ENCODE results near the gene PRDX2.
"Not testable (repeated sequence)": the region's sequence is repeated elsewhere in the genome, so short reads cannot be mapped to it uniquely, and the experiment has no call there.

The PRDX2 gene

DNA sequence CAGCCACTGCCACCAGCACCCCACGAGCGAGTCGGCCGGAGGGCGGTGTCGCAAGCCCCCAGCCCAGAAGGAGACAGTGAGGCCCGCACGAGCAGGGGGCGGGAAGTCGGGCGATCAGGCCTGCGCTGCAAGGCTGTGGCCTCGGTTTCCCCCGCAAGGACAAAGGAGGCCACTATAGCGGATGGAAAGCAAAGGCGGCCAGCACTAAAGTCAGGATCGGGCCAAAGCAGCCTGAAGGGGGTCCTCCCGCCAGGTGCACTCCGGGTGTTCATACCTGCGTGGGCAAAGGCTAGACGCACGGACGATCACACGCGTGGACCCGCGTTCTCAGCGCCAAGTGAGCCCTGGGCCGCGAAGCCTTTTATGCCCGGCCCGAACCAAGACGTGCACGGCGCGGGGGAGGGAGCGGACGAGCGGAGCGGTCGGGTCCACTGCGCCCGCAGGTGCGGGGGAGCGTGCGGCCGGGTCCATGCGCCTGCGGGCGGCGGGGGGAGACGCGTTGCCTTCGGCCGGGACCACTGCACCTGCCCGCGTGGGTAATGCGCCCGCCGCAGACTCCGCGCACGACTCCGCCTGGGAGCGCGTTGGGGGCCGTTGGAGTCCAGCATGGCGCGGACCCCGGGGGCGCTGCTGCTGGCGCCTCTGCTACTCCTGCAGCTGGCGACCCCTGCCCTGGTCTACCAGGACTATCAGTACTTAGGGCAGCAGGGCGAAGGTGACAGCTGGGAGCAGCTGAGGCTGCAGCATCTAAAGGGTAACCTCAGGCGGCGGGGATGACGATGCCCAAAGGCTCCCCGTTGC is at the start of gene PRDX2, which contains the start of gene THSD8:
TSS of gene PRDX2 (minus strand) at position 335 of the 801 bp plus-strand sequence. CDS start 539 bp downstream, outside the sequence.
TSS of gene THSD8 (plus strand) at position 604 of the 801 bp plus-strand sequence. CDS start at position 607, 3 bp downstream.
- DNase-seq: peak; percentile 84

GRCh38 chr19:12847159-12848139 is 45.8 kb upstream of the PRDX2 start:
- peak; percentile 88 for DNase-seq

DNA sequence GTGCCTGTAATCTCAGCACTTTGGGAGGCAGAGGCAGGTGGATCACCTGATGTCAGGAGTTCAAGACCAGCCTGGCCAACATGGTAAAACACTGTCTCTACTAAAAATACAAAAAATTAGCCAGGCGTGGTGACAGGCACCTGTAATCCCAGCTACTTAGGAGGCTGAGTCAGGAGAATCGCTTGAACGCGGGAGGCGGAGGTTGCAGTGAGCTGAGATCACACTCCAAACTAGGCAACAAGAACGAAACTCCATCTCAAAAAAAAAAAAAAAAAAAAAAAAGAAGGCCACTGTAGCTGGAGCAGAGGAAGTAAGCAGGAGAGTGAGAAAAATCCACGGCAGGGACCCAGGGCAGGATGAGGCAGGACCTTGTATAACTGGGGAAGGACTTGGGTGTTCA is 45.0 kb upstream of the PRDX2 start:
- not testable (repeated sequence) for DNase-seq

DNA sequence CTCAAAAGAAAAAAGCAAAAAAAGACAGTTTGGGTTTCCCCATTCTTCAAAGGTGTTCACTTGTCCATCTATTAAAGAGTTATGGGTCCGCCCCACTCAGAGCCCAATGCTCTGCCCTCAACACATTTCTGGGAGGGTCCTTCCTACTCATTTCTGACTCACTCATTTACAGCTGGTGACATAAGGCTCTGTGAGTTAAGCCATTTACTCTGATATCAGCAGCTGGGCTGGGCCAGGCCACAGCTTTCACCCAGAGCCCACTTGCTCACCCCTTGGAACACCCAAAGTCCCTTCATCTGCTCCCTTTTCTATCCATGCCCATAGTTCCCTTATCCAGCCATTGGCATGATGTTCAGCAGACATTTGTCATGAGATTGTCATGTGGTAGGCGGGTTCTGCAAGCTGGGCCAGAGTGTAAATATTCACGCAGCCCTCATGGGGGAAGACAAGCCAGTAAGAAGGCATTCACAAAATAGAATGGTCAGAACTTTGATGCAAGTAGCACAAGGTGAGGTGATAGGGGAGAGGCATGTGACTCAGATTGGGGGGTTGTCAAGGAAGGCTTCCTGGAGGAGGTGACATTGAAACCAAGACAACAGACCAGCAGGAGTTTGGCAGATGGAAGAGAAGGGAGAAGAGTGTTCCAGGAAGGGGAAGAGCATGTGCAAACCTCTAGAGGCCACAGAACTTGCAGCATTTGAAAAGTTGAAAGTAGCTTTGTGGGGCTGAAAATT is 42.6 kb upstream of the PRDX2 start:
- no peak for DNase-seq

DNA sequence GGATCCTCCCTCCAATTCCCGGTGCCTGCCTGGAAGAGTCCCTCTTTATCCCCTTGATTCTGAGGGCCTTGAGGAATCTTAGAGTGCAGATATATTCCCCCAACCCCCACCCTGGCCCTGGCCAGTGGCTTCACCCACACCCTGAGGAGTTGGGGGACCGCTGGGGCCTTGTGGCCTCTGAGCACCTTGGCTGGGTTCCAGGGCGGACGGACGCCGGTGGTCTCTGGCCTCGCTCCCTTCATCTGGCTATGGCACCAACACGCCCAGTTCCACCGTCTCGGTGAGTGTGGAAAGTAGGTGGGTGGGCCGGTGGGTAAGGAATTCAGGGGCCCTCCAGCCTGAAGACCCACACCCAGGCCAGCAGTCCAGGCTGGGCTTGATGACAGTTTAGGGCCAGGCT is 41.7 kb upstream of the PRDX2 start:
- no peak for DNase-seq

DNA sequence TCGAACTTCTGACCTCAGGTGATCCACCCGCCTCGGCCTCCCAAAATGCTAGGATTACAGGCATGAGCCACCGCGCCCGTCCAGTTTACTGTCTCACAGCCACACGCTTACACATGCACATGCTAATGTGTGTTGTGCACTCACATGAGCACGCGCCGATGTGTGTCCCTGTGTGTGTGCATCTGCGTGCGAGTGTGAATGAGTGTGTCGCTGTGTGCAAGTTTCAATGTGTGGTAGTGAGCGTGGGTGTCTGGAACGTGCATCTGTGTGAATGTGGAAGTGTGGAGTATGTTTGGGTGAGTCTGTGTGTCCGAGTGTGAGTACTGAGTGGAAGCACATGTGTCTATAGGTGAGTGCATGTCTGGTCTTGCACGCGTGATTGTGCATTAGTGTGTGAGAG is 40.9 kb upstream of the PRDX2 start:
- DNase-seq: no peak

- DNase-seq: no peak
Observed at GRCh38 chr19:12841094-12841493, 39.5 kb upstream of the PRDX2 start.

GRCh38 chr19:12840091-12841079 is 38.8 kb upstream of the PRDX2 start:
- DNase-seq: no peak

DNA sequence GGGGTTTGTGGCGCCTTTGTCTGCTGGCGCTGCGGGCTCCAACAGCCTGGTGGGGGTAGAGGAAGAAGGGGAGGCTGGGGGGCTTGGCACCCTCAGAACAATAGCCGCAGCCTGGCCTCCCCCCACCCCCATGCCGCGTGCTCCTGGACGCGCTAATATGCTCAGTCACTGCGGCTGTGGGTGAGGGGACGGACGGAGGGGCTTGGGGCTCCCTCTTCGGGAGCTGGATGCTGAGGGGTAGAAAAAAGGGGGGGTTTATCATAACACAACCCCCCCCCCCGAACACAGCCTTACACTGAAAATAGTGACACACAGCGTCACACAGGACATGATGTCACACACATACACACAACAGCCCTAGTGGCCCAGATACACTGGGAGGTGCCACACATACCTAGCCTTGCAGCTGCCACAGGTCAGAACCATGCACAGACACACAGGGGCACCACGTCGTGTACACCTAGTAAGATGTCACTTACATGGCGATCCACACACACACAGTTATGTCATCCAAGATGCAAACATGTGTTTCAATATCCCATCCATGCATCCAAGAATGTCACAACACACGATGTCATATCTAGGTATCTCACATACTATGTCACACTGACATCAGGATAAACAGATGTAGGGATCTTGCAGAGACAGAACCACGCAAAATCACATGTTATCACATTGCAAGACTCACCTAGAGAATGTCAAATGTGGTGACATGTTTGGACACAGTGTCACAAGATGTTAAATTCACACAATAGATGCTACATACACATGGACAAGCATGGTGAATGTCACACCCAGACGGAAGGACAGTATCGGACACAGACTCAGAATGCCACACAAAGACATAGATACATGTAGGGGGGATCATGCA is 37.5 kb upstream of the PRDX2 start:
- no peak for DNase-seq

DNA sequence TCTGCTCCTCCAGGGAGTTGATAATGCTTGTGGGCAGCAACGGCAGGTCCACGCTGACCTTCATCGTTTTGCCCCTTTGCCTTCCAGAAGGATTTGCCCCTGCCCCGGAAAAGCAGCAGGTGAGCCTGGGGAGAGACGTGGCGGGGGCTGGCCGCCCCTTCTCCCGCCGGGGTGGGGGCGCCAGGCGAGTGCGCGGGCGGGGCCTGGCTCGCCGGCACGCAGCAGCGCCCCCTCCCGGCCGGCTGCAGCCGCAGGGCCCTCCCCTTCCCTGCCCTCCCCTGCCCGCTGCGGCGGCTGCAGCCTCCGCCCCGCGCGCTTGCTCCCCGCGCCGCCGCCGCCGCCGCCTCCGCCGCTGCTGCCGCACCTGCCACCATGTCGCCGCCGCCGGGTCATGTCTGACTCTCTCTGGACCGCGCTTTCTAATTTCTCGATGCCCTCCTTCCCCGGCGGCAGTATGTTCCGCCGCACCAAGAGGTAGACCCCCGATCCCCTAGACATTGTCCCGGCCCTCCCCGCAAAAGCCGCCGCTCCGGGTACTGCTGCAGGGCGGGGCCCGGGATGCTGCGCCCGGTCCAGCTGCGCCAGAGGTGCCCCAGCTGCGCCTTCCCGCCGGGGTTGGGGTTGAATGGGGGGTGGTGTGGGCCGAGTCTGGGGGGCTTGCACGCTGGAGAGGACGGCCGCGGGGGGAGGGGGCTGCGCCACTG is 36.7 kb upstream of the PRDX2 start, which contains the start of gene MAST1:
TSS of gene MAST1 (plus strand) at position 334 of the 704 bp plus-strand sequence. CDS start at position 392, 58 bp downstream.
- no peak for DNase-seq

- no peak for DNase-seq
Observed at GRCh38 chr19:12837225-12837624, 35.6 kb upstream of the PRDX2 start.

- DNase-seq: no peak
Observed at GRCh38 chr19:12836529-12836863, 34.9 kb upstream of the PRDX2 start.

GRCh38 chr19:12834976-12835757 is 33.6 kb upstream of the PRDX2 start:
- DNase-seq: no peak

DNA sequence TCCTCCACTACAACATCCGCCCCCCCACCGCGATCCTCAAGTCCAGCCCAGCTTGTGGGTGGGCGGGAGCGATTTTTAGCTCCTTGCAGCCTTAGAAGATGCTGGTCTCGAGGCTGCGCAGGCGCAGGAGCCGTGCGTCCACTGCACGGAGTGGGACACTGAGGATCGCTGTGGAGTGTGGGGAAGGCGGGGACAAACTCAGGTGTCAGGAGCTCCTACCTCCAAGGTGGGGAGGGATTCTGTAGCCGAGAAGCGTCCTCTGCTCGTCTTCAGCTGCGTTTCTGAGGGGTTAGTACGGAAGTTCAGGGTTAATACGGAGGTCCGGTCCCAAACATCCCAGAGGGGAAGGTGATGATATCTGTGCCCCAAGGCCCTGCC is 33.0 kb upstream of the PRDX2 start, which contains the start of gene RTBDN:
TSS of gene RTBDN (minus strand) at position 14 of the 378 bp plus-strand sequence. CDS start 4,600 bp downstream, outside the sequence.
- DNase-seq: no peak

- DNase-seq: no peak
Observed at GRCh38 chr19:12833738-12834565, 32.4 kb upstream of the PRDX2 start.

GRCh38 chr19:12833418-12833737 is 31.8 kb upstream of the PRDX2 start:
- DNase-seq: no peak

DNA sequence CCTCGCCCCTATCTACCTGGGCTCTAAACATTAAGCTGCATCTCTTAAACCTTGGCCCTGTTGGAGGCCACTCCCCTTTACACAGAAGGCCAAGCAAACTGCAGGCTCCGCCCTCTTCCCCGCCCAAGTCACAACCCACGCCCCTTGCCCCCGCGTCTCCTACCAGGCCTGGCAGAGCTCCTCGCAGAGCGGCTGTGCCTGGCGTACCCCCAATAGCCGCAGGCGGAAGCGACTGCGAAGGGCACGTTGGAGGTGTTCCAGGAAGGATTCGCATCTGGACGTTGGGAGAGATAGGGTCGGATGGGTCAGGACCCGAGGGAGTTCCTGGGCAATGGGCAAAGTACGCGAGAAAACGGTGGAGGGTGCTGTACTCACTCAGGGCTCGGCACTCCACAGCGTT is 26.9 kb upstream of the PRDX2 start:
- DNase-seq: no peak

All from right hindlimb (tissue), 1 donor.